ENCODE results near the gene NOX3.
"Not testable (repeated sequence)": the region's sequence is repeated elsewhere in the genome, so short reads cannot be mapped to it uniquely, and the experiment has no call there.

The NOX3 gene

GRCh38 chr6:155373276-155373675 is 82.4 kb downstream of the NOX3 start:
- H3K27me3 Mint-ChIP-seq (ENCODE audit: low read depth): no peaks in the 10 kb centered on the region
- H3K36me3 Mint-ChIP-seq (ENCODE audit: low read depth): no peaks in the 10 kb centered on the region
- H3K9me3 Mint-ChIP-seq: no peaks in the 10 kb centered on the region
- no peak for TF ChIP-seq CTCF (IDR thresholded peaks at IDR 0.05; ENCODE audit: unreplicated experiment in 3 of 3)
- no peak overlapping the region for H3K27ac Mint-ChIP-seq
- no peaks in the 10 kb centered on the region for H3K4me1 Mint-ChIP-seq
- no peak overlapping the region for H3K4me3 Mint-ChIP-seq

GRCh38 chr6:155372256-155372655 is 83.4 kb downstream of the NOX3 start:
- no peak overlapping the region for H3K27ac Mint-ChIP-seq
- no peak for TF ChIP-seq CTCF (IDR thresholded peaks at IDR 0.05; ENCODE audit: unreplicated experiment in 3 of 3)
- H3K36me3 Mint-ChIP-seq (ENCODE audit: low read depth): no peaks in the 10 kb centered on the region
- no peak overlapping the region for H3K4me3 Mint-ChIP-seq
- H3K27me3 Mint-ChIP-seq (ENCODE audit: low read depth): no peaks in the 10 kb centered on the region
- no peaks in the 10 kb centered on the region for H3K9me3 Mint-ChIP-seq
- no peaks in the 10 kb centered on the region for H3K4me1 Mint-ChIP-seq

- Mint-ChIP-seq H3K4me1 (no peaks in the 10 kb centered on the region), H3K9me3 (no peaks in the 10 kb centered on the region), H3K4me3 (no peak overlapping the region), H3K27ac (no peak overlapping the region), H3K27me3 (ENCODE audit: low read depth) (peaks cover 3% of the 10 kb centered on the region), H3K36me3 (ENCODE audit: low read depth) (no peaks in the 10 kb centered on the region)
- TF ChIP-seq CTCF (IDR thresholded peaks at IDR 0.05; ENCODE audit: unreplicated experiment in 3 of 3): no peak
Measured at GRCh38 chr6:155371230-155371629, 84.4 kb downstream of the NOX3 start.

GRCh38 chr6:155366325-155366724 is 89.3 kb downstream of the NOX3 start:
- H3K4me1 Mint-ChIP-seq: no peaks in the 10 kb centered on the region
- H3K27me3 Mint-ChIP-seq (ENCODE audit: low read depth): peaks cover 3% of the 10 kb centered on the region
- H3K4me3 Mint-ChIP-seq: no peak overlapping the region
- H3K9me3 Mint-ChIP-seq: peaks cover 4% of the 10 kb centered on the region
- no peak for TF ChIP-seq CTCF (IDR thresholded peaks at IDR 0.05; ENCODE audit: unreplicated experiment in 3 of 3)
- no peak overlapping the region for H3K27ac Mint-ChIP-seq
- no peaks in the 10 kb centered on the region for H3K36me3 Mint-ChIP-seq (ENCODE audit: low read depth)

- H3K27me3 Mint-ChIP-seq (ENCODE audit: low read depth): peaks cover 3% of the 10 kb centered on the region
- no peaks in the 10 kb centered on the region for H3K36me3 Mint-ChIP-seq (ENCODE audit: low read depth)
- no peak overlapping the region for H3K4me3 Mint-ChIP-seq
- peaks cover 10% of the 10 kb centered on the region for H3K9me3 Mint-ChIP-seq
- H3K4me1 Mint-ChIP-seq: no peaks in the 10 kb centered on the region
- H3K27ac Mint-ChIP-seq: no peak overlapping the region
- no peak for TF ChIP-seq CTCF (IDR thresholded peaks at IDR 0.05; ENCODE audit: unreplicated experiment in 3 of 3)
Measured at GRCh38 chr6:155364844-155365437, 90.7 kb downstream of the NOX3 start.

- not testable (repeated sequence) for H3K4me1 Mint-ChIP-seq; H3K36me3 Mint-ChIP-seq (ENCODE audit: low read depth); H3K4me3 Mint-ChIP-seq; H3K27ac Mint-ChIP-seq; H3K27me3 Mint-ChIP-seq (ENCODE audit: low read depth)
- peaks cover 19% of the 10 kb centered on the region for H3K9me3 Mint-ChIP-seq
Measured at GRCh38 chr6:155364021-155364420, 91.6 kb downstream of the NOX3 start.

GRCh38 chr6:155362968-155363632 is 92.5 kb downstream of the NOX3 start:
- not testable (repeated sequence) for H3K4me1 Mint-ChIP-seq; H3K27me3 Mint-ChIP-seq (ENCODE audit: low read depth); H3K27ac Mint-ChIP-seq; H3K4me3 Mint-ChIP-seq; H3K36me3 Mint-ChIP-seq (ENCODE audit: low read depth)
- peaks cover 21% of the 10 kb centered on the region for H3K9me3 Mint-ChIP-seq

All from nephron (organoid).